Endothelial cell of umbilical vein (primary cell): Measurements from ENCODE around the gene COQ8A. TPM values are rescaled to one million over a fixed set of nuclear protein-coding genes. Genes with fewer than 3 reads are reported as not detected.

Source experiments
- BruUV-seq: library from RNA; stranded (reverse); fragments of 400-500 nt; replicated peaks from 2 replicates; lab custom pipeline; 2021; lab: Mats Ljungman, UMichigan
- CTCF ChIA-PET: fragments of 300-600, 350-600 bp; sonication (Branson Sonifier 250); formaldehyde crosslinking; loops from one replicate; lab custom pipeline; 2021; ENCODE audit warnings: antibody characterized with exemption, inconsistent platforms; lab: Charles Lee
- POLR2A ChIA-PET: fragments of 300-600, 350-600 bp; sonication (Branson Sonifier 250); formaldehyde crosslinking; loops from one replicate; lab custom pipeline; 2021; ENCODE audit warnings: antibody characterized with exemption, inconsistent platforms; lab: Charles Lee
- DNase-seq: peaks from one replicate; pipeline ENCODE4 v3.0.0-alpha.2; 2011; ENCODE audit warnings: low read depth, low spot score
- FAIRE-seq: peaks from 2 replicates; lab custom pipeline; 2011; peaks lifted over from hg19 to GRCh38; lab: Jason Lieb, UNC
- H2AFZ ChIP-seq: 2 replicates; pipeline ENCODE4 v1.6.0; 2012; ENCODE audit warnings: low read depth, low read length, control low read depth, inconsistent platforms
- H3K27ac ChIP-seq: 2 replicates; pipeline ENCODE4 v1.5.1; 2011; ENCODE audit warnings: low read depth, mild to moderate bottlenecking, control low read depth, low read length, moderate library complexity; ENCODE audit not compliant: insufficient read depth
- H3K27me3 ChIP-seq, 2 experiments: 2 replicates each; pipeline versions ENCODE4 v1.6.0 to v1.6.1; 2011; ENCODE audit warnings: low read length in 2 of 2, mixed read lengths in 1 of 2; ENCODE audit not compliant: control insufficient read depth in 2 of 2, insufficient read depth in 2 of 2
- H3K36me3 ChIP-seq, 2 experiments: 2 replicates in 1 of 2; 3 replicates in 1 of 2; pipeline ENCODE4 v1.5.1; 2011; ENCODE audit warnings: low read length in 2 of 2, mild to moderate bottlenecking in 1 of 2, moderate library complexity in 1 of 2; ENCODE audit not compliant: control insufficient read depth in 2 of 2, insufficient read depth in 2 of 2; ENCODE audit errors: extremely low read depth in 1 of 2
- H3K4me1 ChIP-seq: 3 replicates; pipeline ENCODE4 v1.5.1; 2011; ENCODE audit warnings: mild to moderate bottlenecking, low read length; ENCODE audit not compliant: control insufficient read depth, insufficient read depth; ENCODE audit errors: extremely low read depth
- H3K4me2 ChIP-seq: 2 replicates; pipeline ENCODE4 v1.6.1; 2011; ENCODE audit warnings: low read length, control low read depth, mixed read lengths; ENCODE audit not compliant: insufficient read depth
- H3K4me3 ChIP-seq, 3 experiments: fragments of 200-600 bp in 1 of 3; sonication (generic), shearing (Covaris generic) in 1 of 3; replicated peaks in 1 of 3; 2 replicates each; pipeline ENCODE4 v1.5.1; 2011 to 2016; ENCODE audit warnings: control low read depth in 3 of 3, low read length in 3 of 3, mild to moderate bottlenecking in 2 of 3, inconsistent platforms in 1 of 3, low read depth in 1 of 3, moderate library complexity in 1 of 3; ENCODE audit not compliant: insufficient read depth in 1 of 3
- H3K79me2 ChIP-seq: 2 replicates; pipeline ENCODE4 v1.6.0; 2012; ENCODE audit warnings: low read length, inconsistent platforms; ENCODE audit not compliant: control insufficient read depth, insufficient read depth
- H3K9ac ChIP-seq: replicated peaks from 2 replicates; pipeline ENCODE3; 2011; ENCODE audit warnings: low read length, control low read depth; ENCODE audit not compliant: insufficient read depth; ENCODE audit errors: extremely low read depth
- H3K9me1 ChIP-seq: replicated peaks from 3 replicates; pipeline ENCODE4 v1.6.0; 2011; ENCODE audit warnings: mild to moderate bottlenecking, low read length; ENCODE audit not compliant: control insufficient read depth, insufficient read depth; ENCODE audit errors: extremely low read depth
- H3K9me3 ChIP-seq: replicated peaks from 2 replicates; pipeline ENCODE4 v1.5.1; 2012; ENCODE audit warnings: low read length, inconsistent platforms; ENCODE audit not compliant: control insufficient read depth, insufficient read depth
- H4K20me1 ChIP-seq: replicated peaks from 2 replicates; pipeline ENCODE3; 2011; ENCODE audit warnings: mild to moderate bottlenecking, low read length; ENCODE audit not compliant: control insufficient read depth, insufficient read depth; ENCODE audit errors: extremely low read depth
- CTCF ChIP-seq, 2 donors: IDR thresholded peaks; 1 replicate in 1 of 2; 2 replicates in 1 of 2; pipeline ENCODE4 v1.5.1; 2011; ENCODE audit warnings: low read length in 2 of 2, mild to moderate bottlenecking in 2 of 2, moderate library complexity in 2 of 2, control low read depth in 1 of 2, inconsistent platforms in 1 of 2, low read depth in 1 of 2; ENCODE audit not compliant: insufficient read depth in 1 of 2; ENCODE audit errors: extremely low read depth in 1 of 2
- EZH2 ChIP-seq: IDR thresholded peaks from 2 replicates; pipeline ENCODE4 v1.6.1; 2012; ENCODE audit warnings: borderline replicate concordance, low read depth, mild to moderate bottlenecking, moderate library complexity, low read length, inconsistent platforms; ENCODE audit not compliant: severe bottlenecking
- FOS ChIP-seq: IDR thresholded peaks from 2 replicates; pipeline ENCODE4 v1.6.1; 2011; ENCODE audit warnings: mild to moderate bottlenecking, low read length, moderate library complexity, borderline replicate concordance; ENCODE audit not compliant: insufficient read depth
- GATA2 ChIP-seq: IDR thresholded peaks from 2 replicates; pipeline ENCODE4 v1.7.0; 2011; ENCODE audit warnings: low read depth, mild to moderate bottlenecking, moderate library complexity, mixed read lengths, low read length; ENCODE audit not compliant: insufficient read length, insufficient read depth
- JUN ChIP-seq: IDR thresholded peaks from 2 replicates; pipeline ENCODE4 v1.6.1; 2011; ENCODE audit warnings: borderline replicate concordance, low read depth; ENCODE audit not compliant: insufficient read length, insufficient read depth
- MAX ChIP-seq: IDR thresholded peaks from 2 replicates; pipeline ENCODE4 v1.6.1; 2011; ENCODE audit not compliant: insufficient read depth, insufficient read length
- MYC ChIP-seq: IDR thresholded peaks from one replicate; pipeline ENCODE4 v1.6.1; 2011; ENCODE audit warnings: mild to moderate bottlenecking, low read depth, low read length
- POLR2A ChIP-seq: IDR thresholded peaks from 2 replicates; pipeline ENCODE4 v1.6.1; 2012; ENCODE audit warnings: low read depth, mild to moderate bottlenecking, control low read depth, low read length
- POLR2AphosphoS5 ChIP-seq: IDR thresholded peaks from 2 replicates; pipeline ENCODE4 v1.6.1; 2012; ENCODE audit warnings: low read depth, mild to moderate bottlenecking, control low read depth, low read length, moderate library complexity; ENCODE audit not compliant: insufficient read depth
- dilution Hi-C: fragments of 300-500 bp; cut with MboI; formaldehyde crosslinking; loops from one replicate; pipeline ENCODE4 v1.15.0; 2019; ENCODE audit warnings: low sequenced_read_pairs; ENCODE audit not compliant: extremely low pct_ligation_motif_present
- intact Hi-C: fragments of 100-400 bp; cut with micrococcal nuclease; formaldehyde crosslinking; loops from one replicate; pipeline ENCODE4 v1.10.0; 2022
- polyA plus RNA-seq, 4 experiments: library from polyadenylated mRNA; depleted of rRNA in 3 of 4; stranded (reverse) in 3 of 4; unstranded in 1 of 4; fragments of >200 nt; gene quantifications; 2 replicates each; pipeline versions ENCODE4 v1.2.1 to v1.2.3, GENCODE V29; 2011 to 2012; ENCODE audit warnings: missing spikeins in 1 of 4
- total RNA-seq: library from RNA; stranded (reverse); gene quantifications from 2 replicates; pipeline ENCODE4 v1.2.3, GENCODE V29; 2021

The COQ8A gene
- total and polyA plus RNA-seq, 2 donors (not counting 3 experiments of a cell fraction or from before 2014, with no cell fraction given) = 6.8 to 9.4 TPM

- BruUV-seq = no TSS peak
- CTCF ChIA-PET = interaction anchor here (1.0 kb wide), 1 partner anchor 67 kb away, joined by 4 read pairs; no protein-coding TSS in a partner anchor
- Histone ChIP-seq H3K27me3 (no peaks in the 10 kb centered on the region), H3K4me3 (no peak overlapping the region), H3K79me2 (no peaks in the 10 kb centered on the region), H2AFZ (no peak overlapping the region), H3K27ac (no peak overlapping the region), H3K9ac (no peak overlapping the region), H3K4me1 (no peaks in the 10 kb centered on the region), H3K9me3 (no peaks in the 10 kb centered on the region), H4K20me1 (no peaks in the 10 kb centered on the region), H3K4me2 (no peak overlapping the region), H3K9me1 (no peaks in the 10 kb centered on the region), H3K36me3 (no peaks in the 10 kb centered on the region)
- dilution Hi-C loops = no loop called here
- TF ChIP-seq JUN = no peak
- no peak for TF ChIP-seq MAX
- DNase-seq = no peak
- intact Hi-C loops = loop anchor here (5.0 kb wide), 2 partner anchors 347 to 458 kb away; no protein-coding TSS in a partner anchor
- POLR2A ChIA-PET = no interaction called here
- no peak for FAIRE-seq
These were observed 39.5 kb downstream of the COQ8A start for GRCh38 chr1:226979517-226980121.

GRCh38 chr1:226980122-226980560 is 40.0 kb downstream of the COQ8A start:
- dilution Hi-C loops = no loop called here
- no TSS peak for BruUV-seq
- Histone ChIP-seq H3K27ac (no peak overlapping the region), H4K20me1 (no peaks in the 10 kb centered on the region), H3K4me1 (no peaks in the 10 kb centered on the region), H3K36me3 (no peaks in the 10 kb centered on the region), H3K4me2 (no peak overlapping the region), H3K9me3 (no peaks in the 10 kb centered on the region), H3K4me3 (no peak overlapping the region), H2AFZ (no peak overlapping the region), H3K79me2 (no peaks in the 10 kb centered on the region), H3K9ac (no peak overlapping the region), H3K9me1 (no peaks in the 10 kb centered on the region), H3K27me3 (no peaks in the 10 kb centered on the region)
- ChIA-PET POLR2A (no interaction called here), CTCF (interaction anchor here (1.0 kb wide), 1 partner anchor 68 kb away, joined by 4 read pairs; no protein-coding TSS in a partner anchor)
- FAIRE-seq (no peak), DNase-seq (no peak)
- TF ChIP-seq JUN (no peak), POLR2AphosphoS5 (no peak), MYC (no peak), POLR2A (no peak), GATA2 (no peak), CTCF (IDR thresholded peaks at IDR 0.05; ENCODE audit: extremely low read depth in 1 of 2, insufficient read depth in 1 of 2, low read depth in 1 of 2, low read length in 2 of 2) (no peak), FOS (no peak), EZH2 (no peak), MAX (no peak)
- intact Hi-C loops = loop anchor here (5.0 kb wide), 2 partner anchors 348 to 457 kb away; no protein-coding TSS in a partner anchor
